Measurements from ENCODE around the gene HMGN4. TPM values are rescaled to one million over a fixed set of nuclear protein-coding genes. Genes with fewer than 3 reads are reported as not detected.
"Not testable (repeated sequence)": the region's sequence is repeated elsewhere in the genome, so short reads cannot be mapped to it uniquely, and the experiment has no call there.

The HMGN4 gene
- 10 to 100 TPM; 79.8 to 91.9 TPM for total RNA-seq

GRCh38 chr6:26537846-26538571, at the start of gene HMGN4:
Gene HMGN4 (plus strand): TSS chr6:26538366. CDS start chr6:26545207, 6,841 bp downstream.
- H3K27me3 Mint-ChIP-seq, result no peaks in the 10 kb centered on the region
- ATAC-seq (peak; percentile 82 to 86), DNase-seq (ENCODE audit: low spot score) (peak; percentile 88)
- peak within 1 kb of the TSS; percentile 92 for H3K4me3 Mint-ChIP-seq
- no peaks in the 10 kb centered on the region for H3K9me3 Mint-ChIP-seq
- peaks cover 13% of the 10 kb centered on the region for H3K36me3 Mint-ChIP-seq
- H3K27ac Mint-ChIP-seq, result peak within 1 kb of the TSS; percentile 94 to 97
- H3K4me1 Mint-ChIP-seq (ENCODE audit: low read depth in 2 of 2), result peaks cover 43 to 62% of the 10 kb centered on the region in 2 donors

- ATAC-seq (no peak), DNase-seq (ENCODE audit: low spot score) (no peak)
- Mint-ChIP-seq H3K27me3 (peaks cover 8 to 11% of the 10 kb centered on the region in 2 donors), H3K9me3 (peaks cover 4% of the 10 kb centered on the region), H3K36me3 (no peaks in the 10 kb centered on the region), H3K4me1 (ENCODE audit: low read depth in 2 of 2) (peaks cover 4 to 14% of the 10 kb centered on the region in 2 donors), H3K27ac (no peak overlapping the region), H3K4me3 (no peak overlapping the region)
Measured at GRCh38 chr6:26489996-26490964, 47.9 kb upstream of the HMGN4 start.

GRCh38 chr6:26491604-26492003, 46.6 kb upstream of the HMGN4 start:
- H3K4me1 Mint-ChIP-seq (ENCODE audit: low read depth in 2 of 2), result peaks cover 4 to 14% of the 10 kb centered on the region in 2 donors
- DNase-seq (ENCODE audit: low spot score), result no peak
- ATAC-seq, result no peak
- no peak overlapping the region for H3K4me3 Mint-ChIP-seq
- H3K27ac Mint-ChIP-seq, result no peak overlapping the region
- H3K36me3 Mint-ChIP-seq, result no peaks in the 10 kb centered on the region
- H3K27me3 Mint-ChIP-seq, result peaks cover 10 to 19% of the 10 kb centered on the region in 2 donors
- H3K9me3 Mint-ChIP-seq, result peaks cover 4% of the 10 kb centered on the region

- ATAC-seq (no peak), DNase-seq (ENCODE audit: low spot score) (no peak)
- no peaks in the 10 kb centered on the region for H3K9me3 Mint-ChIP-seq
- peaks cover 4 to 14% of the 10 kb centered on the region in 2 donors for H3K4me1 Mint-ChIP-seq (ENCODE audit: low read depth in 2 of 2)
- no peak overlapping the region for H3K4me3 Mint-ChIP-seq
- H3K36me3 Mint-ChIP-seq, result no peaks in the 10 kb centered on the region
- H3K27ac Mint-ChIP-seq, result peak overlapping the region in 1 of 2 donors; percentile 51
- peaks cover 13 to 26% of the 10 kb centered on the region in 2 donors for H3K27me3 Mint-ChIP-seq
Measured at GRCh38 chr6:26493258-26493657, 44.9 kb upstream of the HMGN4 start.

GRCh38 chr6:26494117-26494516, 44.0 kb upstream of the HMGN4 start:
- peaks cover 4 to 14% of the 10 kb centered on the region in 2 donors for H3K4me1 Mint-ChIP-seq (ENCODE audit: low read depth in 2 of 2)
- peaks cover 13 to 26% of the 10 kb centered on the region in 2 donors for H3K27me3 Mint-ChIP-seq
- H3K4me3 Mint-ChIP-seq, result peak overlapping the region; percentile 59
- peak overlapping the region in 1 of 2 donors; percentile 51 for H3K27ac Mint-ChIP-seq
- no peaks in the 10 kb centered on the region for H3K36me3 Mint-ChIP-seq
- H3K9me3 Mint-ChIP-seq, result no peaks in the 10 kb centered on the region
- ATAC-seq (no peak), DNase-seq (ENCODE audit: low spot score) (no peak)

GRCh38 chr6:26495281-26495680, 42.9 kb upstream of the HMGN4 start:
- ATAC-seq, result no peak
- Mint-ChIP-seq H3K27me3 (peaks cover 17 to 32% of the 10 kb centered on the region in 2 donors), H3K27ac (no peak overlapping the region)

GRCh38 chr6:26497610-26498009, 40.6 kb upstream of the HMGN4 start:
- DNase-seq (ENCODE audit: low spot score), result no peak
- Mint-ChIP-seq H3K4me3 (no peak overlapping the region), H3K27me3 (peaks cover 28 to 50% of the 10 kb centered on the region in 2 donors), H3K4me1 (ENCODE audit: low read depth in 2 of 2) (peaks cover 17 to 25% of the 10 kb centered on the region in 2 donors), H3K27ac (no peak overlapping the region), H3K36me3 (no peaks in the 10 kb centered on the region), H3K9me3 (no peaks in the 10 kb centered on the region)
- ATAC-seq, result no peak

More at GRCh38 chr6:26495281-26495680, 42.9 kb upstream of the HMGN4 start:
- Mint-ChIP-seq H3K4me3 (no peak overlapping the region), H3K4me1 (ENCODE audit: low read depth in 2 of 2) (peaks cover 5 to 14% of the 10 kb centered on the region in 2 donors), H3K36me3 (no peaks in the 10 kb centered on the region), H3K9me3 (no peaks in the 10 kb centered on the region)
- no peak for DNase-seq (ENCODE audit: low spot score)

- peak within 1 kb of the TSS; percentile 84 for H3K4me3 Mint-ChIP-seq
Measured at GRCh38 chr6:26500102-26500501, 38.1 kb upstream of the HMGN4 start, which contains the start of gene BTN1A1. Gene BTN1A1 (plus strand): TSS chr6:26500303. CDS start chr6:26501287, 984 bp downstream.

GRCh38 chr6:26501482-26501986, 36.6 kb upstream of the HMGN4 start:
- ATAC-seq (peak; percentile 71 to 82), DNase-seq (ENCODE audit: low spot score) (no peak)
- no peaks in the 10 kb centered on the region for H3K9me3 Mint-ChIP-seq
- peak overlapping the region; percentile 84 for H3K4me3 Mint-ChIP-seq
- no peaks in the 10 kb centered on the region for H3K36me3 Mint-ChIP-seq
- H3K4me1 Mint-ChIP-seq (ENCODE audit: low read depth in 2 of 2), result peaks cover 11 to 13% of the 10 kb centered on the region in 2 donors
- peaks cover 28 to 31% of the 10 kb centered on the region in 2 donors for H3K27me3 Mint-ChIP-seq
- no peak overlapping the region for H3K27ac Mint-ChIP-seq

More at GRCh38 chr6:26500102-26500501, 38.1 kb upstream of the HMGN4 start, which contains the start of gene BTN1A1:
- H3K4me1 Mint-ChIP-seq (ENCODE audit: low read depth in 2 of 2), result peaks cover 11 to 13% of the 10 kb centered on the region in 2 donors
- no peaks in the 10 kb centered on the region for H3K36me3 Mint-ChIP-seq
- H3K9me3 Mint-ChIP-seq, result no peaks in the 10 kb centered on the region
- H3K27me3 Mint-ChIP-seq, result peaks cover 26 to 42% of the 10 kb centered on the region in 2 donors
- H3K27ac Mint-ChIP-seq, result no peak within 1 kb of the TSS
- DNase-seq (ENCODE audit: low spot score), result no peak
- ATAC-seq, result no peak

GRCh38 chr6:26502165-26502564, 36.0 kb upstream of the HMGN4 start:
- H3K4me1 Mint-ChIP-seq (ENCODE audit: low read depth in 2 of 2), result peaks cover 11 to 13% of the 10 kb centered on the region in 2 donors
- H3K4me3 Mint-ChIP-seq, result peak overlapping the region; percentile 84
- peaks cover 27 to 29% of the 10 kb centered on the region in 2 donors for H3K27me3 Mint-ChIP-seq
- no peak overlapping the region for H3K27ac Mint-ChIP-seq
- ATAC-seq, result no peak
- no peak for DNase-seq (ENCODE audit: low spot score)
- H3K9me3 Mint-ChIP-seq, result no peaks in the 10 kb centered on the region
- H3K36me3 Mint-ChIP-seq, result no peaks in the 10 kb centered on the region

- Mint-ChIP-seq H3K27ac (no peak overlapping the region), H3K4me1 (ENCODE audit: low read depth in 2 of 2) (peaks cover 11 to 13% of the 10 kb centered on the region in 2 donors), H3K4me3 (no peak overlapping the region), H3K36me3 (no peaks in the 10 kb centered on the region), H3K9me3 (no peaks in the 10 kb centered on the region), H3K27me3 (peaks cover 25% of the 10 kb centered on the region in 2 donors)
- no peak for DNase-seq (ENCODE audit: low spot score)
- no peak for ATAC-seq
Measured at GRCh38 chr6:26502626-26503025, 35.5 kb upstream of the HMGN4 start.

GRCh38 chr6:26507658-26508057, 30.5 kb upstream of the HMGN4 start:
- no peak overlapping the region for H3K27ac Mint-ChIP-seq
- H3K4me1 Mint-ChIP-seq (ENCODE audit: low read depth in 2 of 2), result no peaks in the 10 kb centered on the region
- no peaks in the 10 kb centered on the region for H3K36me3 Mint-ChIP-seq
- H3K27me3 Mint-ChIP-seq, result peaks cover 0 to 10% of the 10 kb centered on the region in 2 donors
- no peaks in the 10 kb centered on the region for H3K9me3 Mint-ChIP-seq
- no peak overlapping the region for H3K4me3 Mint-ChIP-seq
- ATAC-seq (no peak), DNase-seq (ENCODE audit: low spot score) (no peak)

- not testable (repeated sequence) for H3K4me3 Mint-ChIP-seq, H3K27me3 Mint-ChIP-seq, ATAC-seq
Measured at GRCh38 chr6:26511033-26511432, 27.1 kb upstream of the HMGN4 start.

More at GRCh38 chr6:26511033-26511432, 27.1 kb upstream of the HMGN4 start:
- H3K36me3 Mint-ChIP-seq; H3K4me1 Mint-ChIP-seq (ENCODE audit: low read depth in 2 of 2); H3K9me3 Mint-ChIP-seq; H3K27ac Mint-ChIP-seq; DNase-seq (ENCODE audit: low spot score): not testable (repeated sequence)
